RKO (cell line): ENCODE data around the gene NANOS1.

Source experiments
- DNase-seq: peaks from one replicate; pipeline ENCODE4 v3.0.0-alpha.2; 2016; ENCODE audit warnings: low spot score

Gene NANOS1

GRCh38 chr10:119029613-119030420, at the start of gene NANOS1:
TSS of gene NANOS1 (plus strand) at chr10:119029714. CDS start at chr10:119029802, 88 bp downstream.
- DNase-seq: no peak

GRCh38 chr10:118980135-118980865, 49.2 kb upstream of the NANOS1 start:
- DNase-seq: no peak

GRCh38 chr10:118980870-118981269, 48.6 kb upstream of the NANOS1 start:
- DNase-seq: no peak

- no peak for DNase-seq
Measured at GRCh38 chr10:118981946-118982345, 47.6 kb upstream of the NANOS1 start.

- DNase-seq: no peak
Measured at GRCh38 chr10:118982366-118982765, 47.1 kb upstream of the NANOS1 start.

GRCh38 chr10:118983263-118983662, 46.3 kb upstream of the NANOS1 start:
- no peak for DNase-seq

- no peak for DNase-seq
Measured at GRCh38 chr10:118985576-118985975, 43.9 kb upstream of the NANOS1 start.

- no peak for DNase-seq
Measured at GRCh38 chr10:118986815-118987790, 42.4 kb upstream of the NANOS1 start.

DNA sequence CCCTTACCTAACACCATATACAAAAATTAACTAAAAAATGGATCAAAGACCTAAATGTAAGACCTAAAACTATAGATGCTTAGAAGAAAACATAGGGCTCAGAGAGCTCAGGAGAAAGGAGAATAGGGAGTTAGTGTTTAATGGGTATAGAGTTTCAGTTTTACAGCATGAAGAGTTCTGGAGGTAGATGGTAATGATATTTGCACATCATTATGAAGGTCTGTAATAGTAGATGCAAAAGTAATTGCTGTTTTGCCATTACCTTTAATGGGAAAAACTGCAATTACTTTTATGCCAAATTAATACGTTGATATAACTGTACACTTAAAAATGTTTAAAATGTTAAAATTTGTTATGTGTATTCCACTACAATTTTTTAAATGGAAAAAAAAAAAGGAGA, 39.2 kb upstream of the NANOS1 start:
- no peak for DNase-seq

- DNase-seq: no peak
Measured at GRCh38 chr10:118992496-118992895, 37.0 kb upstream of the NANOS1 start.

- DNase-seq: no peak
Measured at GRCh38 chr10:118993214-118993613, 36.3 kb upstream of the NANOS1 start.

DNA sequence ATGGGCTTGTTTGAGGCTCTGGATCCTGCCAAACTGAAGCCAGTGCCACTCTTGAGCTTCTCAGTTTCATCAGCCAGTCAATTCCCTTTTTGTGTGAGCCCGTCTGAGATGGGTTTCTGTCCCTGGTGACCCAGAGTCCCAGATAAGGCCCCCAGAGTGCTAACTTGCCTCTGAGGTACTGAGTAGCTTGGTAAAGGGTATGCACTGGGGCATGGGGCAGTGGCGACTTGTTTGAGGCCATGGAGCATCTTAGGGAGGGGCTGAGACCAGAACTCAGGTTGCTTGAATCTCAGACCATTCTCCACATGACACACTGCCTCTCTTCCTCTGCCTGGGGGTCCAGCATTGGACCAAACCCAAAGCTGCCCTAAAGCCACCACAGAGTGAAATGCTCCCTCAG, 35.2 kb upstream of the NANOS1 start:
- no peak for DNase-seq

DNA sequence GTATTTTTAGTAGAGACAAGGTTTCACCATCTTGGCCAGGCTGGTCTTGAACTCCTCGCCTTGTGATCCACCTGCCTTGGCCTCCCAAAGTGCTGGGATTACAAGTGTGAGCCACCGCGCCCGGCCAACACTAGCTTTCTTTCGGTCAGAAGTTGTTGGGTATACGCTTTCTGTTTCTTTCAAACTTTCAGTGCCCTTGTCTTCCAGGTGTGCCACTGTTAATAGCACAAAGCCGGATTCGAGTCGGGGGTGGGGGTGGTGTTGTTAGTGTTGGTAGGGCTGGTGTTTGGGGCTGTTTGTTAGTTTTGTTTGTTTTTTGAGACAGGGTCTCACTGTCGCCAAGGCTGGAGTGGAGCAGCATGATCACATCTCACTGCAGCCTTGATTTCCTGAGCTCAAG, 33.8 kb upstream of the NANOS1 start:
- DNase-seq: no peak

- DNase-seq: no peak
Measured at GRCh38 chr10:118997379-118997778, 32.1 kb upstream of the NANOS1 start.

GRCh38 chr10:118998183-118998582, 31.3 kb upstream of the NANOS1 start:
- DNase-seq: no peak

- no peak for DNase-seq
Measured at GRCh38 chr10:119001717-119002500, 27.6 kb upstream of the NANOS1 start.

- DNase-seq: no peak
Measured at GRCh38 chr10:119003572-119004289, 25.8 kb upstream of the NANOS1 start.

DNA sequence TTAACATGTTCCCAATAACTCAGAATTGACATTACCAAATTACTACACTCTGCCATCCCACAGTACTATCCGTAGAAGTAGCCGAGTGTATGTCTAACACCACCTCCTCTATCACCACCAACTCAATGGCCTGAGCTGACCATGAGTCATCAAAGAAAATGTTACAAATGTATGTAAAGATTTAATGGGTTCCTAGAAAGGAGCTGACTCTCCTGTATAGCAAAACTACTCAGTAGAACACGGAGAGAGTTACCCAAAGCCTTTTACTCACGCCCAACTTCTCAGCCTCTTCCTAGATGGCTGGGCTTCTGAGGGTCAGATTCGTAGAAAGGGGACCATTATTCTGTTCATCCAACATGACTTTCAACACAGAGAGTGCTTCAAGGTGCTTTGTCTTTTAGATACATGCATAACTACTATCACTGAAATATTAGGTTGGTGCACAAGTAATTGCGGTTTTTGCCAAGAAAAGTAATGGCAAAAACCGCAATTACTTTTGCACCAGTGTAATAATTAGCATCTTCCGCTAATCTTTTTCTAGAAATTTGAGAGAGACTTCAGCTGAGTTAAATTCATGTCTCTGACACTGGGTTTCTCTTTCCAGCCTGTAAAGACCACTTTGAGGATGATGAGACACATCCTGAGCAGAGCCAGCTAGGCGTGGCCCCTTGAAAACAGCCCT, 24.0 kb upstream of the NANOS1 start:
- DNase-seq: peak; percentile 21

DNA sequence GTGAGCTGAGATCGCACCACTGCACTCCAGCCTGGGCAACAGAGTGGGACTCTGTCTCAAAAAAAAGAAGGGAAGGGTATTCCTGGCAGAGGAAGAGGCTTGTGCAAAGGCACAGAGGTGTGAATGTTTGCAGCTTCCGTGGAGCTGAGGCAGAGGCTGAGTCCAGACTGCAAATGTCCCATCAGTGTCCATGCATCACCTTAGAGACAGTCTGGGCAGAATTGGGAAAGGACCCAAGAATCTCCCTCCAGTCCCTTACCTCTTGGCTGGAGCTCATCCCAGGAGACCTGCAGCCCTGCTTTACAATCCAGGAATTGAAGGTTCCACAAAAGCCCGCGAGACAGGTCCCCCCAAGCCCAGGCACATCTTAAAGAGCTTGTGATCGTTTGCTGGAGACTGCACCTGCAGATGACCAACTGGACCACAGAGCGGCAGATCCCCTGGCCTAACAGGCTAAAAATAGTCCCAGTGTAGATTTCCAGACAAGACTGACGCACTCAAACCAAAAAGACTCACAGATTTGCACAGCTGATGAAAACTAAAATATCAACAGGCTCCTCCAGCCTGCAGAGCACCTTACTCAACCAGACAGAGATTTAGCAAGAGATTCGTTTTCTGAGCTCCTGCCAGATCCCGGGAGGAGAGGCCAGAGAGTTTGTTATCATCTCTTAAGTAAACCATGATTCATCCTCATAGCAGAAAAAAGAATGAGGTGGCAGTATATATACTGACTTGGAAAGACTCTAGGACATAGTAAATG, 22.9 kb upstream of the NANOS1 start:
- peak; percentile 79 for DNase-seq
